PFSK-1 (cell line): ENCODE measurements around the gene ATF7.

Experiments used
- FOXP2 ChIP-seq: optimal IDR thresholded peaks from 2 replicates; pipeline ENCODE3; 2011; ENCODE audit warnings: borderline replicate concordance, control low read depth, inconsistent platforms; ENCODE audit not compliant: insufficient read depth; ENCODE audit errors: extremely low read length, extremely low read depth
- POLR2AphosphoS5 ChIP-seq: IDR thresholded peaks from 2 replicates; pipeline ENCODE4 v1.6.1; 2012; ENCODE audit warnings: low read depth, mild to moderate bottlenecking, control low read depth, low read length, moderate library complexity
- SIN3A ChIP-seq: IDR thresholded peaks from 2 replicates; pipeline ENCODE4 v1.6.1; 2012; ENCODE audit warnings: mild to moderate bottlenecking, low read length, moderate library complexity, borderline replicate concordance; ENCODE audit not compliant: insufficient read depth
- TAF1 ChIP-seq: IDR thresholded peaks from 2 replicates; pipeline ENCODE4 v1.6.1; 2012; ENCODE audit warnings: low read length, control low read depth, borderline replicate concordance; ENCODE audit not compliant: insufficient read depth
- TF ChIP-seq, protein P1 (sequence below), 2 experiments: IDR thresholded peaks; 2 replicates each; pipeline versions ENCODE4 v1.6.1 to v1.8.0; 2011 to 2012; ENCODE audit warnings: low read depth in 2 of 2, low read length in 2 of 2, control low read depth in 1 of 2, inconsistent platforms in 1 of 2, mild to moderate bottlenecking in 1 of 2, moderate library complexity in 1 of 2; ENCODE audit not compliant: insufficient read depth in 1 of 2

DNA sequence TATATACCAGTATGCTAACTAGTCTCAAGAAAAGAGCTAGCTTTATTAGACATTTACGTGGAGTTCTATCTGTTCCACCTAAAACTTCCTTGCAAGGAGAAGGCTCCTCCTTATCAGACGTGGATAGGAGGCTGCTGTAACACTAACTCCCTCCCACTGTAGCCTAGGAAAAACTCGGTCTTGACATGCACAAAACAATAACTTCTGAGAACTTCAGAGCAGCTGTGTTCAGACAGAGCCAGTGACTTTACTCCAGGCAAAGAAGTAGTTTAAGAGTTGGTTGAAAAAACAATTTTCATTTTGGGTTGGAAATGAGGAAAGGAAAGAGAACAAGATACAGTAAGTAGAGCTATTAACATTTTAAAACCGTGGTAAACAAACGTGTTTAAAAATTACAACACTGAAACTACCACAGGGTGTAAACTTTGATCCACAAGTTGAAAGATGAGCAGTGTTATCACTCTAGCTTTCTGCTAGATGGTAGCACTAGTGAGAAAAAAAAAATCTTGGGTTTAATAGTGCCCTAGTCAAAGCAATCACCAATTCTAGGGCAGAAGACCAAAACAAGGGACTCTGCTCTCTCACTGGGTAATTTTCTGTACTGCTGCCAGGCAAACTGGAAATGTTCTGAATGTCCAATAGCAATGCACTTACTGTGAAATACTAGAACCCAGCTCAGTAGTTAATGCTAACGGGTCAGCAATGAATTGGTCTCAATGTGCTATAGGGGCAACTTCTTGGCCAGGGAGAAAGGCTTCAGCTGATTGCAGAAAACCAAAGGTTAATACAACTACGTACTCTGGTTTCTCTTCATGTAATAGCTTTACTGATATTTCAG lies 2.4 kb downstream of the ATF7 start:
- no peak for TF ChIP-seq FOXP2
- TF ChIP-seq POLR2AphosphoS5: no peak
- no peak for TF ChIP-seq TAF1
- TF ChIP-seq, protein P1, sequence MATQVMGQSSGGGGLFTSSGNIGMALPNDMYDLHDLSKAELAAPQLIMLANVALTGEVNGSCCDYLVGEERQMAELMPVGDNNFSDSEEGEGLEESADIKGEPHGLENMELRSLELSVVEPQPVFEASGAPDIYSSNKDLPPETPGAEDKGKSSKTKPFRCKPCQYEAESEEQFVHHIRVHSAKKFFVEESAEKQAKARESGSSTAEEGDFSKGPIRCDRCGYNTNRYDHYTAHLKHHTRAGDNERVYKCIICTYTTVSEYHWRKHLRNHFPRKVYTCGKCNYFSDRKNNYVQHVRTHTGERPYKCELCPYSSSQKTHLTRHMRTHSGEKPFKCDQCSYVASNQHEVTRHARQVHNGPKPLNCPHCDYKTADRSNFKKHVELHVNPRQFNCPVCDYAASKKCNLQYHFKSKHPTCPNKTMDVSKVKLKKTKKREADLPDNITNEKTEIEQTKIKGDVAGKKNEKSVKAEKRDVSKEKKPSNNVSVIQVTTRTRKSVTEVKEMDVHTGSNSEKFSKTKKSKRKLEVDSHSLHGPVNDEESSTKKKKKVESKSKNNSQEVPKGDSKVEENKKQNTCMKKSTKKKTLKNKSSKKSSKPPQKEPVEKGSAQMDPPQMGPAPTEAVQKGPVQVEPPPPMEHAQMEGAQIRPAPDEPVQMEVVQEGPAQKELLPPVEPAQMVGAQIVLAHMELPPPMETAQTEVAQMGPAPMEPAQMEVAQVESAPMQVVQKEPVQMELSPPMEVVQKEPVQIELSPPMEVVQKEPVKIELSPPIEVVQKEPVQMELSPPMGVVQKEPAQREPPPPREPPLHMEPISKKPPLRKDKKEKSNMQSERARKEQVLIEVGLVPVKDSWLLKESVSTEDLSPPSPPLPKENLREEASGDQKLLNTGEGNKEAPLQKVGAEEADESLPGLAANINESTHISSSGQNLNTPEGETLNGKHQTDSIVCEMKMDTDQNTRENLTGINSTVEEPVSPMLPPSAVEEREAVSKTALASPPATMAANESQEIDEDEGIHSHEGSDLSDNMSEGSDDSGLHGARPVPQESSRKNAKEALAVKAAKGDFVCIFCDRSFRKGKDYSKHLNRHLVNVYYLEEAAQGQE (IDR thresholded peaks at IDR 0.05; ENCODE audit: insufficient read depth in 1 of 2, low read depth in 2 of 2, low read length in 2 of 2): no peak
- TF ChIP-seq SIN3A: no peak
